VCaP (cell line): ENCODE data around the gene AKAP8L.

Experiments used
- H3K27ac ChIP-seq: fragments of 450-650 bp; 2 replicates; pipeline ENCODE4 v1.5.1; 2017
- TF ChIP-seq, protein P1 (sequence below): fragments of 450-650 bp; conservative IDR thresholded peaks from 2 replicates; pipeline ENCODE4 v1.5.1; 2017; ENCODE audit warnings: mild to moderate bottlenecking, moderate library complexity

The AKAP8L gene, protein sequence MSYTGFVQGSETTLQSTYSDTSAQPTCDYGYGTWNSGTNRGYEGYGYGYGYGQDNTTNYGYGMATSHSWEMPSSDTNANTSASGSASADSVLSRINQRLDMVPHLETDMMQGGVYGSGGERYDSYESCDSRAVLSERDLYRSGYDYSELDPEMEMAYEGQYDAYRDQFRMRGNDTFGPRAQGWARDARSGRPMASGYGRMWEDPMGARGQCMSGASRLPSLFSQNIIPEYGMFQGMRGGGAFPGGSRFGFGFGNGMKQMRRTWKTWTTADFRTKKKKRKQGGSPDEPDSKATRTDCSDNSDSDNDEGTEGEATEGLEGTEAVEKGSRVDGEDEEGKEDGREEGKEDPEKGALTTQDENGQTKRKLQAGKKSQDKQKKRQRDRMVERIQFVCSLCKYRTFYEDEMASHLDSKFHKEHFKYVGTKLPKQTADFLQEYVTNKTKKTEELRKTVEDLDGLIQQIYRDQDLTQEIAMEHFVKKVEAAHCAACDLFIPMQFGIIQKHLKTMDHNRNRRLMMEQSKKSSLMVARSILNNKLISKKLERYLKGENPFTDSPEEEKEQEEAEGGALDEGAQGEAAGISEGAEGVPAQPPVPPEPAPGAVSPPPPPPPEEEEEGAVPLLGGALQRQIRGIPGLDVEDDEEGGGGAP

DNA sequence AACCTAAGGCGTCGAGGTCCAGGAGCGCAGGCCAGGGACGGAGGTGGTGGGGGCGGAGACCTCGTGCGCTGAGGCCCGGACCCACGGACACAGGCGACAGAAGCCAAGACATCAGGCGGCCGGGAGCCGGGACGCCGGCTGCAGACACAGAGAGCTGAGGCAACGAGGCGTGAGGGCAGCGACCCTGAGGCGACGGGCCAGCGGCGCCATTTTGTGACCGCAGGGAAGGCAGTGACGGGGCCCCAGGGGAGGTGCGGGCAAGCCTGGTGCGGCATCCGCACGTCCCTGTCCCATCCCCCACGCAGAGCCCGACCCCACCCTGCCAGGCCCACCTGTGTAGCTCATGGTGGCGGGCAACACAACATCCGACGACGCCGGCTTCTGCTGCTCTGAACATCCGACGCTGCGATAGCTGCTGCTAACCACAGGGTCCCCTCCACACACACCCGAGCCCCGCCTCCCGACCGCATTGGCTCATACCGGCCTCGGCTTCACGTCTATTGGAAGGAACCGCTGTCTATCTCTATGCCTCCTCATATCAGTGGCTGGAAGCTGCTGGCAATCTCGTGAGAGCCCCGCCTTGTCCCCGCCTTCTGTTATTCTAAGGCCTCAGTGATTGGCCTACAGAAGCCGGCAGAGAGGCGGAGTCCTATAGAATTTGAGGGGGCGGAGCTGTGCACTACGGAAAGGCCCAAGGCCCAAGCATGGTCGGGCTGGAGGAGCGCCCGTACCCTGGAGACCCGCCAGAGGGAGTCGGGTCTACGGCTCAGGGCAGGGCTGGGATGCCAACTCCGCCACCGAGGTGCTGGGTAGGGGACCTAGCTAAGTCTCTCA is at the start of gene AKAP8L:
AKAP8L (minus strand) TSS at position 410 of the 834 bp plus-strand sequence; CDS start at position 345, 65 bp downstream.
- H3K27ac ChIP-seq, result peak within 1 kb of the TSS; percentile 99
- TF ChIP-seq, protein P1, sequence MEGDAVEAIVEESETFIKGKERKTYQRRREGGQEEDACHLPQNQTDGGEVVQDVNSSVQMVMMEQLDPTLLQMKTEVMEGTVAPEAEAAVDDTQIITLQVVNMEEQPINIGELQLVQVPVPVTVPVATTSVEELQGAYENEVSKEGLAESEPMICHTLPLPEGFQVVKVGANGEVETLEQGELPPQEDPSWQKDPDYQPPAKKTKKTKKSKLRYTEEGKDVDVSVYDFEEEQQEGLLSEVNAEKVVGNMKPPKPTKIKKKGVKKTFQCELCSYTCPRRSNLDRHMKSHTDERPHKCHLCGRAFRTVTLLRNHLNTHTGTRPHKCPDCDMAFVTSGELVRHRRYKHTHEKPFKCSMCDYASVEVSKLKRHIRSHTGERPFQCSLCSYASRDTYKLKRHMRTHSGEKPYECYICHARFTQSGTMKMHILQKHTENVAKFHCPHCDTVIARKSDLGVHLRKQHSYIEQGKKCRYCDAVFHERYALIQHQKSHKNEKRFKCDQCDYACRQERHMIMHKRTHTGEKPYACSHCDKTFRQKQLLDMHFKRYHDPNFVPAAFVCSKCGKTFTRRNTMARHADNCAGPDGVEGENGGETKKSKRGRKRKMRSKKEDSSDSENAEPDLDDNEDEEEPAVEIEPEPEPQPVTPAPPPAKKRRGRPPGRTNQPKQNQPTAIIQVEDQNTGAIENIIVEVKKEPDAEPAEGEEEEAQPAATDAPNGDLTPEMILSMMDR, result peak; percentile 79

DNA sequence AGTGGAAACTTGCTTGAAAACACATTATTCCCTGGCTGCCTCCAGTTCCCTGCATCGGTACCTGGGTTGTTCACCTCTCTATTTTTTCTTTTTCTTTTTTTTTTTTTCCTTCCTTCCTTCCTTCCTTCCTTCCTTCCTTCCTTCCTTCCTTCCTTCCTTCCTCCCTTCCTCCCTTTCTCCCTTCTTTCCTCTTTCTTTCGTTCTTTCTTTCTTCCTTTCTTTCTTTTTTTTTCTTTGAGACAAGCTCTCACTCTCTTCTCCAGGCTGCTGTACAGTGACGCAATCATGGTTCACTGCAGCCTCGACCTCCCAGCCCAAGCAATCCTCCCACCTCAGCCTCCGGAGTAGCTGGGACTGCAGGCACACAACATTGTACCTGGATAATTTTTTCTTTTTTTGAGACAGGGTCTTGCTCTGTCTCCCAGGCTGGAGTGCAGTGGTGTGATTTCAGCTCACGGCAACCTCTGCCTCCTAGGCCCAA is 49.0 kb upstream of the AKAP8L start:
- TF ChIP-seq, protein P1, result no peak
- peak overlapping the region; percentile 64 for H3K27ac ChIP-seq

DNA sequence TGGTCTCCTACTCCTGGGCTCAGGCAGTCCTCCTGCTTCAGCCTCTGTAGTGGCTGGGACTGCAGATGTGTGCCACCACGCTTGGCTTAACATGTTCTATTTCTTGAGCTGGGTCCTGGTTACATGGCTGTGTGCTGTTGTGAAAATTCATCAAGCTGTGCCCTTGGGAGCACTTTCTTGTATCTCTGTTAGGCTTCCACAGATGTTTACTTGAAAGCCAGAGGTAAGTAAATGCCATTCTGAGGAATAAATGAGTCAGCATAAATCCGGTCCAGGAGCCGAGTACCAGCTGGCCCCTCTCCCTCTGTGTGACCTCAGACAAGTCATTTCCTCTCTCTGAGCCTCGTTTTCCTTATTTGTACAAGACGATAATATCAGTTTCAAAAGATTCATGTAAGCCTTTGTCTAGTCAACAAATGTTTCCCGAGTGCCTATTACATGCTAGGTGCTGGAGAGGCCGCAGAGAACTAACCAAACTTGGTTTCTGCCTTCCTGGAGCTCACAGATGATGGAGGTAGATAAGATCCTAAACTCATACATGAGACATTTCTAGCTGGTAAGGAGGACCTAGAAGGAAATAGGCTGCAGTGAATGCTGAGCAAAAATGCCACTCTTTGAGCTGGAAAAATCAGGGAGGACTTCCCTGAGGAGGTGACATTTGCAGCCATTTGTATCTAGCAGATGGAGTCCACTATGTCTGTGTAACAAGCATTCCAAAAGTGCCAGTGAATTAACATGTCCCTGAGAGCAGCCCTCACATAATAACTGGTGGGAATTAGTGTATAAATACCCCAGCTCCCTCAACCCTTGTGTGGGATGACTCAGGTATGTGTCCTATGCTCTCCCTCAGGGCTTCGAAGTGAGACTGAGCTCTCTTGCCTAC is 48.3 kb upstream of the AKAP8L start:
- H3K27ac ChIP-seq, result peak overlapping the region; percentile 64
- TF ChIP-seq, protein P1, result no peak

DNA sequence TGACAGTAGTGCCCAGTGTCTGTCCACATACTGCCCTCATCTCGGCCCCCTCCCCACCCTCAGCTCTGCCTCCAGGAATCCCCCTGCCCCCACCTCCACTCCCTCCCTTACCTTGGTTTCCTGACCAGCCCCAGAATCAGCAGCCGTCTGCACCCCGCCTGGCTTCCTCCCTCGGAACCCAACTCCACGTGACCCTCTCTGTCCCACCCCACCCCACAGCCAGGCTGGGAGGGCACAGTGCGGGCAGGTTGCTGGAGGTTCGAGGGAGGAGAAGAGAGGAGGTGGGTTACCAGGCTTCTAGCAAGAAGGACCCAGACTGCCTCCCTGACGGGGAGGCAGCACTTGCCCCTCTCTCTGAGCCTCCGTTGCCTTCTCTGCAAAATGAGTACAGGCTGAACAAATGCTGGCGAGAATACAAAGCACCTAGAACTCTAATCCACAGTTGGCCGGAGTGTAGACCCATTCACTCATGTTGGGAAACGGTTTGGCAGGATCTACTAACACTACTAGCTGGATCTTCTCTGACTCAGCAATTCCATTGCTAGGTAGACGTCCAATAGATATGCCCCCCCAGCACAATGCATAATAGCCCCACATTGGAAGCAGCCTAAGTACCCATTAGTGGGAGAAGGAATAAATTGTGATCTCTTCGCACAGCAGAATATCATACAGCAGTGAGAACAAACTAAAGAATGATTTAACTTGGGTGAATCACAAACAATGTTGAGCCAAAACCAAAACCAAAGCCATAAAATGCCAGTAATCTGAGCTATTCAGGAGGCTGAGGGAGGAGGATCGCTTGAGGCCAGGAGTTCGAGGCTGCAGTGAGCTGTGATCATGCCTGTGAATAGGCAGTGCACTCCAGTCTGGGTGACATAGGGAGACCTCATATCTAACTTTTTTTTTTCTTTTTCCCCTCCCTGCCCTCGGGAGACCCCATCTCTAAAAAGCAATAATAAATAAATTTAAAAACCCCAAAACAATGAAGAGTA is 45.9 kb upstream of the AKAP8L start, which contains the start of gene RASAL3:
RASAL3 (minus strand) TSS at position 151 of the 992 bp plus-strand sequence. CDS start 186 bp downstream, outside the sequence.
- no peak within 1 kb of the TSS for H3K27ac ChIP-seq

DNA sequence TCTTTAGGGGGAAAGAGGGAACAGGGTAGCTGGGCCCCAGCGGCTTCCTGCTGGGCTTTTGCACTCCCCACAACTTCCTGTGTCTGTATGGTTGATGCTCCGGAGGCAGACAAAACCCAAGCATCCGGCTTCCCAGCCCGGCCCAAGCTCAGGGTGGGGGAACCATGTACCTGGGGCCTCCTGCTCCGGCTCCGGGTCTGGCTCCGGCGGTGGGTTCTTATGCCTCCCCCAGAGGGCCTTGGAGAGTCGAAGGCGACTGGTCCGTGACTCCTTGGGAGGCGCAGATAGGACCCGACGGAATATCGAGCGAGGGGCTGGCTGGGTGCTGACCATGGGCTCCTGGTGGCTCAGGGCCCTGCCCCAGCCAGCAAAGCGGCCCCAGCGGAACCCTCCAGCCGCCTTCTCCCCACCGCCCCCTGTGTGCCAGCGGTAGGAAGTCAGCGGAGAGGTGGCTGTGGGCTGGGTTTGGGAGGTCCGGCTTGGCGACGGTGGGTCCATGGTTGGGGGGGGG is 45.1 kb upstream of the AKAP8L start:
- H3K27ac ChIP-seq, result no peak overlapping the region
- TF ChIP-seq, protein P1, result no peak

More for the DNA sequence above, 45.9 kb upstream of the AKAP8L start, which contains the start of gene RASAL3:
- TF ChIP-seq, protein P1, result no peak
